ENCODE data around the gene MCUB.

DNA sequence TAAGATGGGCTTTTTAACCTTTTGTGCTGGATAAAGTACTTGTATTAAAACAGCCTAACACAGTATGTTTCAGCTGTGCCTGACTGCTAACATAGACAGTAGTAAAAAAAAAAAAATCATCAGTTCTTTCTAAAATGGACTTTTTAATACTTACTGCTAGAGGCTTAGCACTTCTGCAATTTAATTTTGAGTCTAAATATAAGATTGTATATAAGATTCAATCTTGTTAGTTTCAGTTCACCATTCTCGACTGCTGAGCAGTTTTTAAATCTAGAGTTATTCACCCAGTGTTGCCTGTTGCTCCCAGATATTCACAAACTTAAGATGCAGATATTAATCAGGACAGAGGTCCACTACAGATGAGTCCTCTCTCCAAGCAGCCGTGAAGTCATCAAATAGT lies 163.1 kb downstream of the MCUB start:
- no peak for TF ChIP-seq EZH2 (IDR thresholded peaks at IDR 0.05; ENCODE audit: insufficient read depth, poor library complexity, severe bottlenecking)
- no peak for TF ChIP-seq EZH2phosphoT487 (IDR thresholded peaks at IDR 0.05; ENCODE audit: insufficient read depth, low read depth)

Data from GM23248 (cell line).